Stimulated activated CD8-positive, alpha-beta memory T cell treated with anti-CD3 and anti-CD28 coated beads, Interleukin-7, amount 100 ng/mL, for 24 hours (primary cell): ENCODE data around the gene BNC2.

Experiments used
- DNase-seq: peaks from one replicate; pipeline ENCODE4 v3.0.0-alpha.2; 2020; ENCODE audit warnings: low read depth

BNC2 gene

DNA sequence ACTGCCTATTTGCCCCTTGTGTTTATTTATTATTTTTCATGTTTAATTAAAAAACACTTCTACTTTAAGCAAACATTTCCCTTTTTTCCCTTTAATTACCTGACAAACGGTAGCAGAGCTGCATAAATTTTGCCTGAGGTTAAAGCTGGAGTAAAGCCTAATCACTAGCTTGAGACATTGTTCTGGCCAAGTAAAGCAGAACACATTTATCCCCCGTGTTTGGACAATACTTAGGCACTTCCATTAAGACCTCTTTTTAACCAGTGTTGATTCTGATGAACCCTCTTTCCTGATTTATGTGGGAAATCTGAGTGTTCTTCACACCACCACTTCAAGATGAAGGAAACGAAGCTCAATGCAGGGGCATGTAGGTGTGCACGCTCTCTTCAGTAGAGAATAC, 54.5 kb downstream of the BNC2 start:
- no peak for DNase-seq

- no peak for DNase-seq
Observed at GRCh38 chr9:16815079-16815478, 55.4 kb downstream of the BNC2 start.

GRCh38 chr9:16813838-16814237, 56.6 kb downstream of the BNC2 start:
- DNase-seq: no peak

GRCh38 chr9:16811987-16812685, 58.3 kb downstream of the BNC2 start:
- DNase-seq: no peak

GRCh38 chr9:16809912-16810610, 60.4 kb downstream of the BNC2 start:
- no peak for DNase-seq

DNA sequence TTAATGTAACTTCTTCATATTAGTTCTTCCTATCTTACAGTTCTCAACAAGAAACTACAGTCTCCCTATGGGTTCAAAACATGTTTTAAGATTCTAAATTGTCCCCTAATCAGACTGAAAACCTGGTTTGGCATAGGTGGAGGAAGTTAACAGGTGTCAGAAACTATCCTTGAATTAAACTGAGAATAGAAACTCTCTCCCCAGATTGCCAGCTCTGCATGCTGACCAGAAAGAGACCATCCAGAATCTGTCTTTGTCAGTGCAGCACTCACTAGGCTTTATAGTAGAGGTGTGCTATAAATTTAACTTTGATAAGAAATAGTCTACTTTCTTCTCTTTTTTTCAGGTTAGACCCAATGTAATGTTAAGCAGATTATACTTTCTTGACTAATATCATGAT, 63.8 kb downstream of the BNC2 start:
- no peak for DNase-seq

GRCh38 chr9:16803648-16804047, 66.8 kb downstream of the BNC2 start:
- DNase-seq: no peak

DNA sequence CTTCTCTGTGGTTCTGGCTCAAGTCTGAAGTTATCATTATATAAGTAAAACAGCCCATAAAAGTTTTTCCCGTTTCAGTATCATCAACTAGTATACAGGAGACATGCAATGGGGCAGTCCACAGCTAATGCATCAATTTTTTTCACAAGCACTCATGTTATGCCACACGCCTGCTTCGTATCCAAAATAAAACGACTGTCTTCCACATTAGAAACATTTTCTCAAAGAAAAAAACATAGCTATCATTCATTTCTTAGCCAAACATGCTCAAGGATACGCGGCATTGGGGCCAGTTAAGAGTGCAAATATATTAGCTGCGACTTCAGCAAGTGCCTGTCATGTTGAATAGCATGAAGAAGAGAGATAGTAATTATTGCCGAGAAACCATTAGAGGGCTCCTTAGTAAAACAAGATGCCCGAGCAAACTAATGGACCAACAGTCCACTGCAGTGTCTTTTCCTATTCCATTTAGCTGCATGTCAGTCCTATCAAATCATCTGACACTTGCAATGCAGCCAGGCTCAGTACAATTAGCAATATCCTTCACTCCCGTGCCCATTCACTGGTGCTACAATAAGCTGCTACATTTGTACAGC, 68.5 kb downstream of the BNC2 start:
- no peak for DNase-seq

GRCh38 chr9:16796304-16796825, 74.1 kb downstream of the BNC2 start:
- DNase-seq: no peak

- no peak for DNase-seq
Observed at GRCh38 chr9:16794871-16795639, 75.4 kb downstream of the BNC2 start.

- no peak for DNase-seq
Observed at GRCh38 chr9:16794103-16794502, 76.4 kb downstream of the BNC2 start.

DNA sequence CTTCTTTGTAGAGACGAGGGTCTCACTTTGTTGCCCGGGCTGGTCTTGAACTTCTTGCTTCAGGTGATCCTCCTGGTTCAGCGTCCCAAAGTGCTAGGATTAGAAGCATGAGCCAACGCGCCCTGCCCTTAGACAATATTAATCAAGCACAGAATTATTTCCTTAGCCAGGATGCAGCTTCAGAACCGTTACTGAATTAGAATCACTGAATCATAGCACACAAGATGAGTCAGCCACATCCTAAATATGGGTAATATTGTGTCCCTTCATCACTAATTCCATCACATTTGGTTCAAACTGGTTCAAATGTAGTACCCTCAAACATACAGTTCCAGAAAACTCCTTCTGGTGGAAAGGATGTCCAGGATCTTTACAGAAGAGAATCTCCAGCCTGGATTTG, 82.7 kb downstream of the BNC2 start:
- DNase-seq: no peak

- no peak for DNase-seq
Observed at GRCh38 chr9:16784002-16784401, 86.5 kb downstream of the BNC2 start.

DNA sequence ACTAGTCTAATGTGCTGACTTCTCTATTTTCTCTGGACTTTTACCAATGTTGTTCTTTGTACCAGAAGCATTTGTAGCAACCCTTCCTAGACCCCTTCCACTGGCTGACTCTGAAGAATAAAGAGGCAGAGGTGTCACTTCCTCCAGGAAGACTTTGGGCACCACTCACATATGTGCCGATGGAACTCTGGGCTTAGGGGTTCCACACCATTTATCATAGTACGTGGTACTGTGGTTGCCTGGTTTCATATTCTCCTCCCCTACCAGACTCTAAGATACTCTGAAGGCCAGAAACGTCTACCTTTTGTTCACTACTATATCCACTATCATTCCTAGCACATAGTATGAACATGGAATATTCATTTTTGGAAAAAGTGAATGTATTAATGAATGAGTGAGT, 88.0 kb downstream of the BNC2 start:
- no peak for DNase-seq

DNA sequence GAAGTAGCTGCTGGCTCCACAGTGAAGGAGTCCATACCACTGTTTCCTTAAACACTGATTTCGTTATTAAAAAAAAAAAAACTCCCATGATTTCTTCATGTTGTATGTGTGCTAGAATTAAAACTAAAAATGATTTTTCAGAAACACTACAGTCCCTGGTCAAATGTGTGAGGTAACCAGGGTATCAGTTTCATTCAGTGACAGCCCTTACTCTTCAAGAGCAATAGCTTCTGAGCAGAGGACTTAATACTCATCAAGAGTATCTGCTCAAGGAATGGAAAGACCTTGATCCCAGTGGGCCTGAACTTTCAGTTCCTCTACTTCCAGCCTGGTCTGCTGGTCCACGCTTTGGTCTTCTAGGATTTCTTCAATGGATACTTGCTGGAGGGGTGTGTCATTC, 95.1 kb downstream of the BNC2 start:
- no peak for DNase-seq

- no peak for DNase-seq
Observed at GRCh38 chr9:16773617-16774016, 96.9 kb downstream of the BNC2 start.

DNA sequence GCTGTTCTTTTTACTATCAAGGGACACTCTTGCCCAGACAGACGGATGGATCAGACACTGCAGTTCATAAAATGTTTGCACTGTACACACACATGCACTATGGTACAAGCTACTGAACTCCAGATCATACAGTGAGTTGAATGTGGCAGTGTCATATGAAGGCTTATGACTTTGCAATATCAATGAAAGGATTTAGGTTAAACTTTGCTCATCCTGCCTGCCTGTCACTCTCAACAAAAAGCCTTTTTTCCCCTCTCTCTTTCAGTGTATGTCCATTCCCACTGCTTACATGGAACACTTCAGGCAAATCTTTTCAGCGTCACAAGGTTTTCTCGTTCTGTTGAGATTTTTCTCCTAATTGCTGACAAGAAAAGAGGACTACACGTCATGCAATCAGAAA, 97.4 kb downstream of the BNC2 start:
- no peak for DNase-seq

DNA sequence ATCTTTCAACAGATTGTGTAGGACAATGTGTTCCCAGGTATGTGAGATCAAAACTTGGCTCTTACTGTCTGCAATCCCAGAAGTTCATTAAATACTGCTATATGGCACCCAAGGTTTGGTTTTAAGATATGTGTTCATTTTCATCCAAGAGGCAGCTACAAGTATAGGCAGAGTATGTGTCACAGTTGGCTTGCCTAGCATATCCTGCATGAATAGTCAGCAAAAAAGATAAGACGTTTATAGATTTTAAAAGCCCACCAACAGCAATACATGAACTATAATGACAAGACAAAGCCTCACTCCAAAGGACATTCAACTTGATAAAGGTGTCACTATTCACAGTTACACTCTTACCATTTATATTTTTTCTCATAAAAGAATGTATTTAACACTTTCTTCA, 99.1 kb downstream of the BNC2 start:
- no peak for DNase-seq

- DNase-seq: no peak
Observed at GRCh38 chr9:16769291-16769690, 101.2 kb downstream of the BNC2 start.

DNA sequence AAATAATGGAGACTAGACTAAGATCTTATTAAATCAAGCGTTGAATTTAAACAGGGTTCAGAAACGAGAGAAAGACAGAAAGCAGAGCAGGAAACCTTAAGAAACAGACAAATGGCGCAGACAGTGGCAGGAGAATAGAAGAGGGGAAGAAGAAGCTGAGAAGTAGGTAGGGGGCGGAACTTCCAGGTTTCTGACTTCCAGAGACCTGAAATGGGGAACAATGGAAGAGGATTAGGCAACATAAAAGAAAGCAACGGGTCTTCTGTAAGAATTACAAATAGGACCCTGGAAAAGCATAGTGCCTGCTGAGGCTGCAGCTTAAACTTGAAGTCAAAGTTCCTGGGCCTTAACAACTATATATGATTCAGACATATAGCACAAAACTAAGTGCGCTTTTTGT, 101.7 kb downstream of the BNC2 start:
- DNase-seq: no peak

GRCh38 chr9:16767366-16767765, 103.1 kb downstream of the BNC2 start:
- DNase-seq: no peak

DNA sequence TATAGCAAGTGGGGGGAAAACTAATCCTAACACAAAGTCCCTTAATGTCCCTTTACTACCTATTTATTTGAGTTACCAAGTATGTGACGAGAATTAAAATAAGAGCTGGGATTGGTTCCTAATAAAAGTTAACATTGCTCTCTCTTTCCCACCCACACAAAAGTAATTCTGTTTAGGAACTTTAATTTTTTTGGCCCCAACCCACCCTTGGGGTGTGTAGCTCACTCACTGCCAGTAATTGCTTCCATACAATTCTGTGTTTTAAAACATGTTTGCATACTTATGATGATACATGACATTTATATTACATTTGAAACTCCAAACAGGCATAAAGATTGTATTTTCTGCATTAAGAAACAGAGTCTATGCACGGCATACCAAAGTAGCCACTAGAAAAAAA, 106.5 kb downstream of the BNC2 start:
- no peak for DNase-seq
